Spinal cord (tissue), 10 donors: ENCODE data around the gene SND1. TPM values are rescaled to one million over a fixed set of nuclear protein-coding genes. Genes with fewer than 3 reads are reported as not detected.
A peak's percentile ranks its signal among the peaks of the same experiment; 100 is the strongest.

Experiments used
- DNase-seq, 6 donors: peaks; one replicate each; pipeline versions ENCODE4 v3.0.0 to v3.0.0-alpha.2; 2013 to 2015; ENCODE audit warnings: low spot score in 6 of 6, low read depth in 4 of 6
- H3K27ac ChIP-seq: one replicate; pipeline ENCODE4 v1.5.1; 2013; ENCODE audit warnings: low read depth, low read length, control low read depth
- H3K27me3 ChIP-seq: one replicate; pipeline ENCODE4 v1.6.1; 2013; ENCODE audit warnings: low read length; ENCODE audit not compliant: control insufficient read depth, insufficient read depth
- H3K36me3 ChIP-seq: one replicate; pipeline ENCODE4 v1.6.1; 2013; ENCODE audit warnings: low read length; ENCODE audit not compliant: control insufficient read depth, insufficient read depth
- H3K4me1 ChIP-seq: one replicate; pipeline ENCODE4 v1.6.1; 2013; ENCODE audit warnings: low read length; ENCODE audit not compliant: control insufficient read depth, insufficient read depth
- H3K4me3 ChIP-seq: one replicate; pipeline ENCODE4 v1.5.1; 2013; ENCODE audit warnings: low read depth, low read length, control low read depth
- H3K9me3 ChIP-seq: one replicate; pipeline ENCODE4 v1.6.1; 2013; ENCODE audit warnings: low read length; ENCODE audit not compliant: control insufficient read depth, insufficient read depth
- WGBS: methylation state at CpG from one replicate; pipeline ENCODE4 v1.1.5; 2013; ENCODE audit warnings: missing lambda C conversion rate; ENCODE audit not compliant: insufficient coverage; 5-methylcytosine and 5-hydroxymethylcytosine counted together
- polyA plus RNA-seq, 2 donors: library from polyadenylated mRNA; unstranded; fragments of 120-200 nt; gene quantifications; one replicate each; pipeline ENCODE4 v1.2.1, GENCODE V29; 2013; ENCODE audit not compliant: insufficient read length in 2 of 2
- total RNA-seq, 2 donors: library from RNA; depleted of rRNA in 1 of 2; stranded (reverse); fragments of 120-200 nt in 1 of 2; fragments of >200 nt in 1 of 2; gene quantifications; one replicate each; pipeline versions ENCODE4 v1.2.3 to v1.2.4, GENCODE V29; 2013 to 2014
- donor health status: healthy.

Gene SND1
- total and polyA plus RNA-seq, 4 donors = 72.1 to 125 (median 91.3) TPM

- Histone ChIP-seq H3K4me1 (peaks cover 42% of the 10 kb centered on the region), H3K27me3 (no peaks in the 10 kb centered on the region), H3K27ac (peak overlapping the region; percentile 25), H3K4me3 (no peak overlapping the region), H3K9me3 (no peaks in the 10 kb centered on the region), H3K36me3 (peaks cover 22% of the 10 kb centered on the region)
- WGBS = 58% methylated on average over 2 of the region's 6 CpGs
- no peak for DNase-seq
Measured at GRCh38 chr7:128022631-128023532, 370.9 kb downstream of the SND1 start.

DNA sequence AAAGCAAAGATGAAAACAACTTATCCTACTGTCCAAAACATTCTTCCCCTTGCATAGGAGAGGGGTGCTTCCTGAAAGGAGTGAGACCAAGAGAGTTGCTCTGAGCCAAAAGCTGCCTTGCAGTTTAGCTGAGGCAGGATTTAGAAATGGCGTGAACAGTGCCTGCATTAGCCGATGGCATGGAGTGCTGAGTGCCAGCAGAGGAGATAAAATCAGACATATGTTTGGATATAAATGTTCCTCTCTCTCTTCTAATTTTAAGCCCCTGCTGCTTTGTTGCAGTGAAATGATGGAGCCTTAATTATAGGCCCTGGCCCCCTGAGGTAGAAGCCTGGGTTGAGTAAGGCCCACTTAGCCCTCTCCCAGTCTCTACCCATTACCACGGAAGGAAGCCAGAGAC is 372.2 kb downstream of the SND1 start:
- peak in 1 of 6 donors; percentile 69 for DNase-seq
- no peak overlapping the region for H3K27ac ChIP-seq
- peaks cover 37% of the 10 kb centered on the region for H3K4me1 ChIP-seq
- WGBS = 50% methylated on average over 2 of the region's 3 CpGs
- H3K4me3 ChIP-seq = peak overlapping the region; percentile 5
- peaks cover 26% of the 10 kb centered on the region for H3K36me3 ChIP-seq
- H3K9me3 ChIP-seq = no peaks in the 10 kb centered on the region
- H3K27me3 ChIP-seq = no peaks in the 10 kb centered on the region

DNA sequence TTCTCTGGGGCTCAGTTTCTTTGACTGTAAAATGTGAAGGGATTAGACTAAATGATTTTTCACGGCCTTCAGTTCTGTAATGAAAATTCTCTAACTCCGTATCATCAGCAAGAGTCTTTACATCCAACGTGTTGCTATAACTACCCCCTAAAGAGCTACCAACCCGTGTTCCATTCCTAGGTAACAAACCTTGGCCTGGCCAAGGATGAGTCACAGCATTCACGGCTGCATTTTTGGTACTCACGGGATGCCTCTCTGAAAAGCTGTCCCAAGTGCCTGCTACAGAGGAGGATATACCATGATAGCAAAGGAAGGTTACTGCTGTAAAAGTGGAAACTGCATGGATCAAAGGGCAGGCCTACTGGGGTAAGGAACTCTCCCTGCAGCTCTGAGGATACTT is 373.4 kb downstream of the SND1 start:
- 34% methylated on average over 4 of the region's 6 CpGs for WGBS
- no peaks in the 10 kb centered on the region for H3K9me3 ChIP-seq
- H3K4me1 ChIP-seq = peaks cover 37% of the 10 kb centered on the region
- no peaks in the 10 kb centered on the region for H3K27me3 ChIP-seq
- no peak overlapping the region for H3K4me3 ChIP-seq
- H3K27ac ChIP-seq = no peak overlapping the region
- peaks cover 34% of the 10 kb centered on the region for H3K36me3 ChIP-seq
- DNase-seq = no peak

DNA sequence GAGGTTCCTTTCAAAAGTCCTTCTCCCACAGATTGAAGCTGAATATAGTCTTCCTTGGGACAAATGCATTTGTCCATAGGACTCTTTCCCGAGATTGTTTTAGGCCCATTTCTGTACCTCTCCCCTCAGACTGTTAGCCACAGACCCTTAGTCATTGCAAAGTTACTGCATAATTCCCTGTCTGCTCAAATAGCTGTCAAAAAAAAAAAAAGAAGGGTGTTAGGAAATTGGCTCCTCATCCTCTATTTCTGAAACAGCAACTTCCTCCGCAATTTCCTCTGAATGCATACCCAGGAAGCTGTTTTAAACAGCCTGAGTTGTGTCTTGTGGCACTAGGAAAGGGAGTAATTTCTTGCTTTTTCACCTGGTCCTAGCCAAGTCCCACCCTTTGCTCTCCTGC is 373.8 kb downstream of the SND1 start:
- H3K4me1 ChIP-seq = peaks cover 39% of the 10 kb centered on the region
- peaks cover 34% of the 10 kb centered on the region for H3K36me3 ChIP-seq
- no peak for DNase-seq
- H3K4me3 ChIP-seq = peak overlapping the region; percentile 47
- H3K27ac ChIP-seq = no peak overlapping the region
- no peaks in the 10 kb centered on the region for H3K27me3 ChIP-seq
- no CpG with 5 or more reads among the region's 2 CpGs for WGBS
- H3K9me3 ChIP-seq = no peaks in the 10 kb centered on the region

DNA sequence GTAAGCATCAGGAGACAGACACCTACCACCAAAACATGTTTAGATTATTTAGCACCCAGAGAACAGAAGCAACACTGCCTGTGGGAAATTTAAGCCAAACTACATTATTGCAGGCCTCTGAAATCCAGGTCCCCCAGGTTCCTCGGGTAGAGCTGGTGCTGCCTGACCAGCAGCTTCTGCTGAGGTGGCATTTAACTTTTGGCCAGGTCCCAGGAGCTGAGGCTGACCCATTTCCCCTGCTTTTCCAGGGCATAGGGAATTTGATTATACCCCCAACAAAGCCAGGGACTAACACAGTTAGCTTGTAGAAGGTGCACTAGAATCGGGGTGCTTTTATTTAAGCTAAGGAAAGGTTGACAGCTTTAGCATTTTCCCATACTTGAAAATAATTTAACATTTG is 374.6 kb downstream of the SND1 start:
- Histone ChIP-seq H3K9me3 (no peaks in the 10 kb centered on the region), H3K4me3 (peak overlapping the region; percentile 47), H3K27me3 (no peaks in the 10 kb centered on the region), H3K36me3 (peaks cover 29% of the 10 kb centered on the region), H3K27ac (no peak overlapping the region), H3K4me1 (peaks cover 36% of the 10 kb centered on the region)
- 14% methylated on average over 1 of the region's 2 CpGs for whole genome bisulfite sequencing
- no peak for DNase-seq

DNA sequence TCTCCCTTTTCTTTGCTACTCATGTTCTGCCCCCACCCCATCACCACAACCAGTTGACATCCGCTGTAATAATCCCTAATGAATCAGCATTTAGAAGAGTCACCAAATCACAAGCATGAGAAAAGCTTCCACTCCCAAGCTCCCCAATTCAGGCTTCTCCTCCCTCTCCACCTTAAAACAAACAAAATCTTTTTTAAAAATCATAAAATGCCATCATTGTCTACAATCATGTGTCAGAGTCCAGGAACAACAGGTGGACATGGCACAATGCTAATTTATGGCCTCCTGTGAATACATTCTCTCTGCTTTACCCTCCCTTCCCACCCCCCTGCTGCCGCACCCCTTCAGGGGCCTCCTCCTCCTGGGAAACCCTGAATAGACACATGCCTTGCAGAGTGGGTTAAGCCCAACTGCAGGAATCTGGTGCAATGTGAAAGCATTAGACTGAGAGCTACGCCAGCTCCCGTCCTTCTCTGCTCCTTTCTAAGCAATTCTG is 375.5 kb downstream of the SND1 start:
- Histone ChIP-seq H3K27me3 (no peaks in the 10 kb centered on the region), H3K4me3 (peak overlapping the region; percentile 47), H3K27ac (peak overlapping the region; percentile 71), H3K36me3 (peaks cover 26% of the 10 kb centered on the region), H3K9me3 (no peaks in the 10 kb centered on the region), H3K4me1 (peaks cover 37% of the 10 kb centered on the region)
- 0% methylated on average over 4 of the region's 4 CpGs for WGBS
- DNase-seq = peak in 2 of 6 donors; percentile 65 to 77

GRCh38 chr7:128029405-128029995 is 377.5 kb downstream of the SND1 start:
- H3K36me3 ChIP-seq = peaks cover 22% of the 10 kb centered on the region
- WGBS = 93% methylated on average over 13 of the region's 17 CpGs
- peak overlapping the region; percentile 78 for H3K27ac ChIP-seq
- H3K27me3 ChIP-seq = no peaks in the 10 kb centered on the region
- H3K4me1 ChIP-seq = peaks cover 34% of the 10 kb centered on the region
- no peak for DNase-seq
- H3K4me3 ChIP-seq = peak overlapping the region; percentile 68
- H3K9me3 ChIP-seq = no peaks in the 10 kb centered on the region

DNA sequence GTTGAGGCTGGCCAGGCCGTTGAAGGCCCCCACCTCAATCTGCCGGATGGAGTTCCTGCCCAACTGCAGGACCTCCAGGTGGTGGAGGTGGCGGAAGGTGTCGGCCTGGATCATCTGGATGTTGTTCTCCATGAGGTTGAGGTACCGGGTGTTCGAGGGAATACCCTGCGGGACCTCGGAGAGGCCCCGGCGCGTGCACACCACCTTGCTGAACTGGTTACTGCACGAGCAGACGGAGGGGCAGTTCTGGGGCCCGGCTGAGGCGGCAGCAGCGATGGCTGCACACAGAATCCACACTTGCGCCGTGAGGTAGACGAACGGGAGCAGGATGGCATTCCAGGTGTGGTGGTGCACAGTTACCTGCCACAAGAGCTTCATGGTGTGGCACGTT is 378.3 kb downstream of the SND1 start:
- no peaks in the 10 kb centered on the region for H3K27me3 ChIP-seq
- 20% methylated on average over 21 of the region's 21 CpGs for WGBS
- peaks cover 37% of the 10 kb centered on the region for H3K4me1 ChIP-seq
- DNase-seq = no peak
- H3K27ac ChIP-seq = peak overlapping the region; percentile 78
- peaks cover 19% of the 10 kb centered on the region for H3K36me3 ChIP-seq
- H3K9me3 ChIP-seq = no peaks in the 10 kb centered on the region
- peak overlapping the region; percentile 68 for H3K4me3 ChIP-seq

DNA sequence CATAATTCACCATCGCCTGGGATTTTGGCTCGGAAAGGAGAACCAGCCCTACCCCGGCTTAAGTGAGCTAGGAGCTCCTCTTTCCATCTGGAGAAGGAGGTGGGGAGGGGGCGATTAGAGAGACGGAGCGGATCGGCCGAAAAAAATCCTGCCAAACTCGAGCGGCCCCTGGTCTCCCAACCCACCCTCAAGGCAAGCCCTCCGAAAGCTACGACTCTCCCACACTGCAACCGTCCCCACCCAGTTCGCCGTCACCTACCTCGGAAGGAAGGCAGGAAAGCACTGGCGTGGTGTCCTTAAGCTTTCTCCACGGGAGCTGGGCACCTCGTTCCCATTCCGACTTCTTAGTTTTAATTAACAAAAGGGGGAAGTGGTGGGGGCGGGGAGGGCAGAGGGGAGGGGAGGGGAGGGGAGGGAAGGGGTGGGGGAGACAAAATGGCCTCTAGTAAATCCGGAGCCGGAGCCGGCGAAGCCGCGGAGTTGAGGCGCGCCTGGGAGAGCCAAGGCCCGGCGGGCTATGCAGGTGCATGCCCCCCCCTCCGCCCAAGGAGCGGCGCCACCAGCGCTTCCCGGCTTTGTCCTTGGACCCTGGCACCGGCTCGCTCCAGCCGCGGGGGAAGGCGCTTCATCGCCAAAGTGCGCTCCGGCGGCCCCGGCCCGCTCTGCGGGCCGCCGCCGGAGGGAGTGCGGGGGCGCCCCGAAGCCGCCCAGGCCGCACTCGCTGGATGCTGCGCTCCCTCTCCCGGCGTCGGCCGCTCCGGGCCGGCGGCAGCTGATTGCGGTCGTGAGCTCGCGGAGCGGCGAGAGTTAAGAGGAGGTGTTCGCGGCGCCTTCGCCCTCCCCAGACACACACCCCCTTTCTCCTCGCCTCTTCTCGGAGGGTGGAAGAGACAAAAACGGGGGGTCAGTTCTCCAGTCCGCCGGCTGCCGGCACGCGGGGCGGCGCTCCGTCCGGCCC is 378.9 kb downstream of the SND1 start, which contains the start of gene LRRC4:
Gene LRRC4 (minus strand): TSS at position 784 of the 958 bp plus-strand sequence. CDS start 797 bp downstream, outside the sequence.
- H3K9me3 ChIP-seq = no peaks in the 10 kb centered on the region
- H3K27me3 ChIP-seq = no peaks in the 10 kb centered on the region
- DNase-seq = peak in 2 of 6 donors; percentile 81 to 82
- H3K4me3 ChIP-seq = peak within 1 kb of the TSS; percentile 68
- peaks cover 37% of the 10 kb centered on the region for H3K4me1 ChIP-seq
- peaks cover 19% of the 10 kb centered on the region for H3K36me3 ChIP-seq
- H3K27ac ChIP-seq = peak within 1 kb of the TSS; percentile 78
- WGBS = under 1% methylated on average over 70 of the region's 87 CpGs
